Endothelial cell of umbilical vein (primary cell): Measurements from ENCODE around the gene CELF2.

Source experiments
- CTCF ChIP-seq, 2 donors: IDR thresholded peaks; 1 replicate in 1 of 2; 2 replicates in 1 of 2; pipeline ENCODE4 v1.5.1; 2011; ENCODE audit warnings: low read length in 2 of 2, mild to moderate bottlenecking in 2 of 2, moderate library complexity in 2 of 2, control low read depth in 1 of 2, inconsistent platforms in 1 of 2, low read depth in 1 of 2; ENCODE audit not compliant: insufficient read depth in 1 of 2; ENCODE audit errors: extremely low read depth in 1 of 2
- EZH2 ChIP-seq: IDR thresholded peaks from 2 replicates; pipeline ENCODE4 v1.6.1; 2012; ENCODE audit warnings: borderline replicate concordance, low read depth, mild to moderate bottlenecking, moderate library complexity, low read length, inconsistent platforms; ENCODE audit not compliant: severe bottlenecking
- FOS ChIP-seq: IDR thresholded peaks from 2 replicates; pipeline ENCODE4 v1.6.1; 2011; ENCODE audit warnings: mild to moderate bottlenecking, low read length, moderate library complexity, borderline replicate concordance; ENCODE audit not compliant: insufficient read depth
- GATA2 ChIP-seq: IDR thresholded peaks from 2 replicates; pipeline ENCODE4 v1.7.0; 2011; ENCODE audit warnings: low read depth, mild to moderate bottlenecking, moderate library complexity, mixed read lengths, low read length; ENCODE audit not compliant: insufficient read length, insufficient read depth
- JUN ChIP-seq: IDR thresholded peaks from 2 replicates; pipeline ENCODE4 v1.6.1; 2011; ENCODE audit warnings: borderline replicate concordance, low read depth; ENCODE audit not compliant: insufficient read length, insufficient read depth
- MAX ChIP-seq: IDR thresholded peaks from 2 replicates; pipeline ENCODE4 v1.6.1; 2011; ENCODE audit not compliant: insufficient read depth, insufficient read length
- MYC ChIP-seq: IDR thresholded peaks from one replicate; pipeline ENCODE4 v1.6.1; 2011; ENCODE audit warnings: mild to moderate bottlenecking, low read depth, low read length
- POLR2A ChIP-seq: IDR thresholded peaks from 2 replicates; pipeline ENCODE4 v1.6.1; 2012; ENCODE audit warnings: low read depth, mild to moderate bottlenecking, control low read depth, low read length
- POLR2AphosphoS5 ChIP-seq: IDR thresholded peaks from 2 replicates; pipeline ENCODE4 v1.6.1; 2012; ENCODE audit warnings: low read depth, mild to moderate bottlenecking, control low read depth, low read length, moderate library complexity; ENCODE audit not compliant: insufficient read depth

GRCh38 chr10:11208908-11209829 is 191.5 kb downstream of the CELF2 start:
- no peak for TF ChIP-seq EZH2
- no peak for TF ChIP-seq POLR2A
- TF ChIP-seq CTCF (IDR thresholded peaks at IDR 0.05; ENCODE audit: extremely low read depth in 1 of 2, insufficient read depth in 1 of 2, low read depth in 1 of 2, low read length in 2 of 2), result no peak
- no peak for TF ChIP-seq POLR2AphosphoS5
- no peak for TF ChIP-seq MYC
- no peak for TF ChIP-seq MAX
- TF ChIP-seq GATA2, result no peak
- no peak for TF ChIP-seq JUN
- no peak for TF ChIP-seq FOS
